Measurements from ENCODE around the gene C16orf90.

- no peak for TF ChIP-seq GATA2 (IDR thresholded peaks at IDR 0.05; ENCODE audit: low read depth, low read length)
- TF ChIP-seq GATA3 (IDR thresholded peaks at IDR 0.05; ENCODE audit: low read depth, low read length): no peak
Observed at GRCh38 chr16:3458852-3459361, 36.4 kb downstream of the C16orf90 start.

All from SH-SY5Y (cell line).